ENCODE results near the gene XIRP1. TPM values are rescaled to one million over a fixed set of nuclear protein-coding genes. Genes with fewer than 3 reads are reported as not detected.

Gene XIRP1
- total RNA-seq, 1 donor from 2014 or later = not detected

- no peak for DNase-seq (ENCODE audit: low read depth in 2 of 2)
Observed at GRCh38 chr3:39144748-39145380, 47.5 kb downstream of the XIRP1 start.

GRCh38 chr3:39144095-39144747, 48.2 kb downstream of the XIRP1 start:
- no peak for DNase-seq (ENCODE audit: low read depth in 2 of 2)

- no peak for DNase-seq (ENCODE audit: low read depth in 2 of 2)
Observed at GRCh38 chr3:39143051-39143885, 49.1 kb downstream of the XIRP1 start.

GRCh38 chr3:39142067-39142466, 50.3 kb downstream of the XIRP1 start:
- DNase-seq (ENCODE audit: low read depth in 2 of 2) = no peak

GRCh38 chr3:39141171-39141995, 51.0 kb downstream of the XIRP1 start:
- peak in 1 of 2 donors; percentile 32 for DNase-seq (ENCODE audit: low read depth in 2 of 2)

- DNase-seq (ENCODE audit: low read depth in 2 of 2) = no peak
Observed at GRCh38 chr3:39140341-39140971, 51.9 kb downstream of the XIRP1 start.

GRCh38 chr3:39139442-39139841, 53.0 kb downstream of the XIRP1 start:
- no peak for DNase-seq (ENCODE audit: low read depth in 2 of 2)

- no peak for DNase-seq (ENCODE audit: low read depth in 2 of 2)
Observed at GRCh38 chr3:39138804-39139415, 53.5 kb downstream of the XIRP1 start.

GRCh38 chr3:39137991-39138803, 54.2 kb downstream of the XIRP1 start:
- no peak for DNase-seq (ENCODE audit: low read depth in 2 of 2)

GRCh38 chr3:39137435-39137936, 54.9 kb downstream of the XIRP1 start:
- DNase-seq (ENCODE audit: low read depth in 2 of 2) = no peak

GRCh38 chr3:39136533-39137434, 55.6 kb downstream of the XIRP1 start:
- no peak for DNase-seq (ENCODE audit: low read depth in 2 of 2)

GRCh38 chr3:39135170-39135805, 57.1 kb downstream of the XIRP1 start:
- DNase-seq (ENCODE audit: low read depth in 2 of 2) = peak in 1 of 2 donors; percentile 43

- DNase-seq (ENCODE audit: low read depth in 2 of 2) = no peak
Observed at GRCh38 chr3:39134305-39134704, 58.1 kb downstream of the XIRP1 start.

GRCh38 chr3:39133822-39134221, 58.6 kb downstream of the XIRP1 start:
- DNase-seq (ENCODE audit: low read depth in 2 of 2) = no peak

All from dermis microvascular lymphatic vessel endothelial cell (primary cell).